SK-N-SH treated with all-trans-retinoic acid at 6 μM for 48 hours (cell line): Measurements from ENCODE around the gene FLT1.

Experiments
- BACH2 ChIP-seq: fragments of 250-450 bp; sonication (Bioruptor Pico); IDR thresholded peaks from 2 replicates; pipeline ENCODE4 v1.9.0; 2021; ENCODE audit warnings: mild to moderate bottlenecking, borderline replicate concordance
- OSR1 ChIP-seq: fragments of 250-450 bp; sonication (Bioruptor Pico); IDR thresholded peaks from 2 replicates; pipeline ENCODE4 v1.8.0; 2022; ENCODE audit warnings: moderate library complexity, mild to moderate bottlenecking, inconsistent platforms
- PPARA ChIP-seq: fragments of 250-450 bp; sonication (Bioruptor Pico); IDR thresholded peaks from 2 replicates; pipeline ENCODE4 v1.5.0; 2020; ENCODE audit warnings: mild to moderate bottlenecking, borderline replicate concordance
- ZFP3 ChIP-seq: fragments of 250-450 bp; sonication (Bioruptor Pico); IDR thresholded peaks from 2 replicates; pipeline ENCODE4 v1.5.0; 2020; ENCODE audit warnings: mild to moderate bottlenecking, moderate library complexity
- ZFP30 ChIP-seq: fragments of 450-650 bp; formaldehyde crosslinking; IDR thresholded peaks from 2 replicates; pipeline ENCODE4 v1.5.0; 2022; ENCODE audit warnings: mild to moderate bottlenecking, moderate library complexity
- TF ChIP-seq, protein P1 (sequence below): fragments of 250-450 bp; sonication (Bioruptor Pico); IDR thresholded peaks from 2 replicates; pipeline ENCODE4 v1.8.0; 2020; ENCODE audit warnings: mild to moderate bottlenecking, moderate library complexity, borderline replicate concordance

DNA sequence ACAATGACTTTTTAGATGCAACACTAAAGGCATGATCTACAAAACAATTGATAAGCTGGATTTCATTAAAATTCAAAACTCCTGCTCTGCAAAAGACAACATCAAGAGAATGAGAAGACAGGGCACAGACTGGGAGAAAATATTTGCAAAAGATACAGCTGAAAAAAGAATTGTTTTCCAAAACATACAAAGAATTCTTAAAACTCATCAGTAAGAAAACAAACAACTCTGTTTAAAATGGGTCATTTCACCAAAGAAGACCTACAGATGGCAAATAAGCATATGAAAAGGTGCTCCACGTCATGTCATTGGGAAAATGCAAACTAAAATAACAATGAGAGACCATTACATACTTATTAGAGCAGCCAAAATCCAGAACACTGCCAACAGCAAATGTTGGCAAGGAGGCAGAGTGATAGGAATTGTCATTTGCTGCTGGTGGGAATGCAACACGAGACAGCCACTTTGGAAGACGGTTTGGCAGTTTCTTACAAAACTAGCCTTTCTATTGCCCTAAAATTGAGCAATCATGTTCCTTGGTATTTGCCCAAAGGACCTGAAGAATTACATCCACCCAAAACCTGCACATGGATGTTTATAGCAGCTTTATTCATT, 39.2 kb downstream of the FLT1 start:
- TF ChIP-seq, protein P1, sequence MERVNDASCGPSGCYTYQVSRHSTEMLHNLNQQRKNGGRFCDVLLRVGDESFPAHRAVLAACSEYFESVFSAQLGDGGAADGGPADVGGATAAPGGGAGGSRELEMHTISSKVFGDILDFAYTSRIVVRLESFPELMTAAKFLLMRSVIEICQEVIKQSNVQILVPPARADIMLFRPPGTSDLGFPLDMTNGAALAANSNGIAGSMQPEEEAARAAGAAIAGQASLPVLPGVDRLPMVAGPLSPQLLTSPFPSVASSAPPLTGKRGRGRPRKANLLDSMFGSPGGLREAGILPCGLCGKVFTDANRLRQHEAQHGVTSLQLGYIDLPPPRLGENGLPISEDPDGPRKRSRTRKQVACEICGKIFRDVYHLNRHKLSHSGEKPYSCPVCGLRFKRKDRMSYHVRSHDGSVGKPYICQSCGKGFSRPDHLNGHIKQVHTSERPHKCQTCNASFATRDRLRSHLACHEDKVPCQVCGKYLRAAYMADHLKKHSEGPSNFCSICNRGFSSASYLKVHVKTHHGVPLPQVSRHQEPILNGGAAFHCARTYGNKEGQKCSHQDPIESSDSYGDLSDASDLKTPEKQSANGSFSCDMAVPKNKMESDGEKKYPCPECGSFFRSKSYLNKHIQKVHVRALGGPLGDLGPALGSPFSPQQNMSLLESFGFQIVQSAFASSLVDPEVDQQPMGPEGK (CRISPR knock-in tag), result no peak
- TF ChIP-seq ZFP3 (CRISPR knock-in tag), result no peak
- TF ChIP-seq PPARA (CRISPR knock-in tag), result no peak
- TF ChIP-seq ZFP30, result no peak
- TF ChIP-seq BACH2, result no peak
- no peak for TF ChIP-seq OSR1 (CRISPR knock-in tag)
